Dendritic cell treated with granulocyte-macrophage colony-stimulating factor and Interleukin-4, amounts not matched to agents 40 ng/mL and 50 ng/mL, for 4 days (primary cell): ENCODE results near the gene PDX1.

Source experiments
- H3K27ac Mint-ChIP-seq: one replicate; pipeline ENCODE4 v1.8.0; 2022; ENCODE audit warnings: mild to moderate bottlenecking, mixed read lengths
- H3K27me3 Mint-ChIP-seq: one replicate; pipeline ENCODE4 v1.8.0; 2022; ENCODE audit warnings: mild to moderate bottlenecking, mixed read lengths
- H3K36me3 Mint-ChIP-seq: one replicate; pipeline ENCODE4 v1.8.0; 2022; ENCODE audit warnings: low read depth, mixed read lengths
- H3K4me1 Mint-ChIP-seq: one replicate; pipeline ENCODE4 v1.8.0; 2022; ENCODE audit warnings: low read depth, mixed read lengths
- H3K4me3 Mint-ChIP-seq: one replicate; pipeline ENCODE4 v1.8.0; 2022; ENCODE audit warnings: mild to moderate bottlenecking, moderate library complexity, mixed read lengths
- H3K9me3 Mint-ChIP-seq: one replicate; pipeline ENCODE4 v1.8.0; 2022; ENCODE audit warnings: mixed read lengths
- intact Hi-C: fragments of 100-400 bp; cut with micrococcal nuclease; formaldehyde crosslinking; loops from one replicate; pipeline ENCODE4 v1.15.0; 2022

The PDX1 gene

GRCh38 chr13:27919934-27920676, at the start of gene PDX1:
TSS of gene PDX1 (plus strand) at chr13:27920000. CDS start at chr13:27920139, 139 bp downstream.
- Mint-ChIP-seq H3K4me1 (peaks cover 38% of the 10 kb centered on the region), H3K36me3 (no peaks in the 10 kb centered on the region), H3K9me3 (no peaks in the 10 kb centered on the region), H3K27ac (no peak within 1 kb of the TSS), H3K27me3 (peaks cover 95% of the 10 kb centered on the region), H3K4me3 (peak within 1 kb of the TSS; percentile 55)
- intact Hi-C loops: no loop called here

- no peak overlapping the region for H3K4me3 Mint-ChIP-seq
- no peaks in the 10 kb centered on the region for H3K36me3 Mint-ChIP-seq
- H3K4me1 Mint-ChIP-seq: no peaks in the 10 kb centered on the region
- peaks cover 6% of the 10 kb centered on the region for H3K9me3 Mint-ChIP-seq
- H3K27ac Mint-ChIP-seq: no peak overlapping the region
- peaks cover 50% of the 10 kb centered on the region for H3K27me3 Mint-ChIP-seq
- intact Hi-C loops: no loop called here
Measured at GRCh38 chr13:27878274-27878673, 41.5 kb upstream of the PDX1 start.

- Mint-ChIP-seq H3K27ac (no peak overlapping the region), H3K4me1 (no peaks in the 10 kb centered on the region), H3K4me3 (no peak overlapping the region), H3K9me3 (peaks cover 14% of the 10 kb centered on the region), H3K27me3 (peaks cover 42% of the 10 kb centered on the region), H3K36me3 (no peaks in the 10 kb centered on the region)
- intact Hi-C loops: no loop called here
Measured at GRCh38 chr13:27889471-27889870, 30.3 kb upstream of the PDX1 start.

GRCh38 chr13:27896726-27897125, 23.1 kb upstream of the PDX1 start:
- Mint-ChIP-seq H3K4me3 (no peak overlapping the region), H3K36me3 (no peaks in the 10 kb centered on the region), H3K9me3 (peaks cover 14% of the 10 kb centered on the region), H3K4me1 (no peaks in the 10 kb centered on the region), H3K27ac (no peak overlapping the region), H3K27me3 (peaks cover 71% of the 10 kb centered on the region)
- intact Hi-C loops: no loop called here

- no peaks in the 10 kb centered on the region for H3K36me3 Mint-ChIP-seq
- no peaks in the 10 kb centered on the region for H3K4me1 Mint-ChIP-seq
- intact Hi-C loops: no loop called here
- H3K27ac Mint-ChIP-seq: no peak overlapping the region
- peaks cover 58% of the 10 kb centered on the region for H3K27me3 Mint-ChIP-seq
- no peaks in the 10 kb centered on the region for H3K9me3 Mint-ChIP-seq
- H3K4me3 Mint-ChIP-seq: no peak overlapping the region
Measured at GRCh38 chr13:27904719-27905118, 15.1 kb upstream of the PDX1 start.

- H3K4me3 Mint-ChIP-seq: no peak overlapping the region
- peaks cover 58% of the 10 kb centered on the region for H3K27me3 Mint-ChIP-seq
- H3K36me3 Mint-ChIP-seq: no peaks in the 10 kb centered on the region
- intact Hi-C loops: no loop called here
- no peaks in the 10 kb centered on the region for H3K9me3 Mint-ChIP-seq
- no peaks in the 10 kb centered on the region for H3K4me1 Mint-ChIP-seq
- H3K27ac Mint-ChIP-seq: no peak overlapping the region
Measured at GRCh38 chr13:27905650-27906049, 14.2 kb upstream of the PDX1 start.

- H3K27me3 Mint-ChIP-seq: peaks cover 55% of the 10 kb centered on the region
- H3K36me3 Mint-ChIP-seq: no peaks in the 10 kb centered on the region
- H3K27ac Mint-ChIP-seq: no peak overlapping the region
- H3K4me3 Mint-ChIP-seq: no peak overlapping the region
- no peaks in the 10 kb centered on the region for H3K4me1 Mint-ChIP-seq
- intact Hi-C loops: no loop called here
- H3K9me3 Mint-ChIP-seq: no peaks in the 10 kb centered on the region
Measured at GRCh38 chr13:27907121-27907787, 12.5 kb upstream of the PDX1 start.

GRCh38 chr13:27909378-27909777, 10.4 kb upstream of the PDX1 start:
- Mint-ChIP-seq H3K9me3 (no peaks in the 10 kb centered on the region), H3K27ac (no peak overlapping the region), H3K27me3 (peaks cover 57% of the 10 kb centered on the region), H3K4me3 (no peak overlapping the region), H3K36me3 (no peaks in the 10 kb centered on the region), H3K4me1 (no peaks in the 10 kb centered on the region)
- intact Hi-C loops: no loop called here

GRCh38 chr13:27911521-27911920, 8.3 kb upstream of the PDX1 start:
- H3K4me1 Mint-ChIP-seq: peaks cover 4% of the 10 kb centered on the region
- H3K36me3 Mint-ChIP-seq: no peaks in the 10 kb centered on the region
- intact Hi-C loops: no loop called here
- H3K27me3 Mint-ChIP-seq: peaks cover 67% of the 10 kb centered on the region
- no peak overlapping the region for H3K27ac Mint-ChIP-seq
- H3K4me3 Mint-ChIP-seq: no peak overlapping the region
- no peaks in the 10 kb centered on the region for H3K9me3 Mint-ChIP-seq

GRCh38 chr13:27913160-27913559, 6.6 kb upstream of the PDX1 start:
- Mint-ChIP-seq H3K4me1 (peaks cover 15% of the 10 kb centered on the region), H3K4me3 (no peak overlapping the region), H3K27me3 (peaks cover 73% of the 10 kb centered on the region), H3K27ac (no peak overlapping the region), H3K36me3 (no peaks in the 10 kb centered on the region), H3K9me3 (no peaks in the 10 kb centered on the region)
- intact Hi-C loops: no loop called here

- intact Hi-C loops: no loop called here
- peaks cover 81% of the 10 kb centered on the region for H3K27me3 Mint-ChIP-seq
Measured at GRCh38 chr13:27915301-27916207, 4.2 kb upstream of the PDX1 start.

GRCh38 chr13:27917121-27917947, 2.5 kb upstream of the PDX1 start:
- no peaks in the 10 kb centered on the region for H3K36me3 Mint-ChIP-seq
- peaks cover 32% of the 10 kb centered on the region for H3K4me1 Mint-ChIP-seq
- intact Hi-C loops: no loop called here
- no peaks in the 10 kb centered on the region for H3K9me3 Mint-ChIP-seq
- peaks cover 88% of the 10 kb centered on the region for H3K27me3 Mint-ChIP-seq
- H3K4me3 Mint-ChIP-seq: no peak overlapping the region
- no peak overlapping the region for H3K27ac Mint-ChIP-seq

More at GRCh38 chr13:27915301-27916207, 4.2 kb upstream of the PDX1 start:
- no peaks in the 10 kb centered on the region for H3K36me3 Mint-ChIP-seq
- H3K9me3 Mint-ChIP-seq: no peaks in the 10 kb centered on the region
- no peak overlapping the region for H3K4me3 Mint-ChIP-seq
- no peak overlapping the region for H3K27ac Mint-ChIP-seq
- H3K4me1 Mint-ChIP-seq: peaks cover 26% of the 10 kb centered on the region
